ENCODE measurements around the gene MRM2. TPM values are rescaled to one million over a fixed set of nuclear protein-coding genes. Genes with fewer than 3 reads are reported as not detected.

Gene MRM2
- total RNA-seq, 2 experiments from 2014 or later = 3.6 to 3.7 TPM

DNA sequence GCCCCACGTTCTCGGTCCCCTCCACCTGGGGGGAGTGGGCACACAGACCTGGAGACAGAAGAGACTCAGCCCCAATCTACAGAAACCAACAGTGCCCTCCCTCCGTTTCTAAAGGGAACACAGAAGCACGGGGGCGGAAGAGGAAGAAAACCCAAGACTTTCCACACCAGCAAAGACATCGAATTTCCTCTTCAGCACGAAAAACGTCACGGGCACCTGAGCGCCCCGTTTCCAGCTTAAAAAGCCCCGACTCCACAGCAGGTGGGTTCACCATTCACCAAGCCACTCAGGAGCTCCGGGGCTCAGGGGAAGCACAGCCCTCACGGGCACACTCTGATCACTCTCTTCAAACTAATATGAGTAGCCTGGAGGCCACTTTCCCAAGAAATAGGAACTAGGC, 19.6 kb upstream of the MRM2 start:
- TF ChIP-seq, protein P1, sequence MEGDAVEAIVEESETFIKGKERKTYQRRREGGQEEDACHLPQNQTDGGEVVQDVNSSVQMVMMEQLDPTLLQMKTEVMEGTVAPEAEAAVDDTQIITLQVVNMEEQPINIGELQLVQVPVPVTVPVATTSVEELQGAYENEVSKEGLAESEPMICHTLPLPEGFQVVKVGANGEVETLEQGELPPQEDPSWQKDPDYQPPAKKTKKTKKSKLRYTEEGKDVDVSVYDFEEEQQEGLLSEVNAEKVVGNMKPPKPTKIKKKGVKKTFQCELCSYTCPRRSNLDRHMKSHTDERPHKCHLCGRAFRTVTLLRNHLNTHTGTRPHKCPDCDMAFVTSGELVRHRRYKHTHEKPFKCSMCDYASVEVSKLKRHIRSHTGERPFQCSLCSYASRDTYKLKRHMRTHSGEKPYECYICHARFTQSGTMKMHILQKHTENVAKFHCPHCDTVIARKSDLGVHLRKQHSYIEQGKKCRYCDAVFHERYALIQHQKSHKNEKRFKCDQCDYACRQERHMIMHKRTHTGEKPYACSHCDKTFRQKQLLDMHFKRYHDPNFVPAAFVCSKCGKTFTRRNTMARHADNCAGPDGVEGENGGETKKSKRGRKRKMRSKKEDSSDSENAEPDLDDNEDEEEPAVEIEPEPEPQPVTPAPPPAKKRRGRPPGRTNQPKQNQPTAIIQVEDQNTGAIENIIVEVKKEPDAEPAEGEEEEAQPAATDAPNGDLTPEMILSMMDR (IDR thresholded peaks at IDR 0.05) = no peak
- peak overlapping the region; percentile 90 for H3K27ac Mint-ChIP-seq
- no peaks in the 10 kb centered on the region for H3K9me3 ChIP-seq (ENCODE audit: control insufficient read depth in 1 of 2, insufficient read depth in 1 of 2, low read length in 2 of 2)
- no peaks in the 10 kb centered on the region for H3K9me3 Mint-ChIP-seq
- ATAC-seq (ENCODE audit: poor library complexity) (peak; percentile 72), DNase-seq (peak in 5 of 14 experiments; percentile 7 to 55 (median 41))
- peaks cover 12% of the 10 kb centered on the region for H3K4me1 ChIP-seq (ENCODE audit: insufficient read depth, low read length)
- H3K27me3 Mint-ChIP-seq = no peaks in the 10 kb centered on the region
- peak overlapping the region; percentile 48 for H3K4me3 Mint-ChIP-seq
- POLR2A ChIA-PET = interaction anchor here (0.6 to 1.4 kb wide), 4 partner anchors 20 to 92 kb away, joined by 3 to 7 read pairs (median 4); partner anchors contain the start of genes MAD1L1, MRM2 and NUDT1
- no peaks in the 10 kb centered on the region for H3K36me3 ChIP-seq (ENCODE audit: insufficient read depth, low read length)
- H3K4me3 ChIP-seq (ENCODE audit: low read length) = peak overlapping the region; percentile 34
- CTCF ChIA-PET = no interaction called here
- H3K36me3 Mint-ChIP-seq (ENCODE audit: low read depth) = peaks cover under 1% of the 10 kb centered on the region
- no peak overlapping the region for H3K27ac ChIP-seq (ENCODE audit: low read depth in 1 of 2, low read length in 2 of 2)
- no peaks in the 10 kb centered on the region for H3K27me3 ChIP-seq (ENCODE audit: control insufficient read depth in 1 of 2, insufficient read depth in 2 of 2, low read length in 2 of 2)
- H3K4me1 Mint-ChIP-seq (ENCODE audit: low read depth) = peaks cover 8% of the 10 kb centered on the region
- intact Hi-C loops (cut with DNase I, micrococcal nuclease) = no loop called here

GRCh38 chr7:2260820-2261219, 18.8 kb upstream of the MRM2 start:
- Mint-ChIP-seq H3K36me3 (ENCODE audit: low read depth) (peaks cover 4% of the 10 kb centered on the region), H3K9me3 (no peaks in the 10 kb centered on the region), H3K4me3 (no peak overlapping the region), H3K4me1 (ENCODE audit: low read depth) (peaks cover 8% of the 10 kb centered on the region), H3K27ac (no peak overlapping the region), H3K27me3 (no peaks in the 10 kb centered on the region)
- Histone ChIP-seq H3K36me3 (ENCODE audit: insufficient read depth, low read length) (no peaks in the 10 kb centered on the region), H3K9me3 (ENCODE audit: control insufficient read depth in 1 of 2, insufficient read depth in 1 of 2, low read length in 2 of 2) (no peaks in the 10 kb centered on the region), H3K27ac (ENCODE audit: low read depth in 1 of 2, low read length in 2 of 2) (no peak overlapping the region), H3K27me3 (ENCODE audit: control insufficient read depth in 1 of 2, insufficient read depth in 2 of 2, low read length in 2 of 2) (no peaks in the 10 kb centered on the region), H3K4me1 (ENCODE audit: insufficient read depth, low read length) (peaks cover 12% of the 10 kb centered on the region), H3K4me3 (ENCODE audit: low read length) (no peak overlapping the region)
- TF ChIP-seq, protein P1 (IDR thresholded peaks at IDR 0.05) = no peak
- no peak for DNase-seq
- POLR2A ChIA-PET = interaction anchor here (1.4 kb wide), 1 partner anchor 19 kb away, joined by 7 read pairs; the partner anchor contains the start of genes MRM2 and NUDT1
- no peak for ATAC-seq (ENCODE audit: poor library complexity)
- CTCF ChIA-PET = no interaction called here
- intact Hi-C loops (cut with DNase I, micrococcal nuclease) = no loop called here

DNA sequence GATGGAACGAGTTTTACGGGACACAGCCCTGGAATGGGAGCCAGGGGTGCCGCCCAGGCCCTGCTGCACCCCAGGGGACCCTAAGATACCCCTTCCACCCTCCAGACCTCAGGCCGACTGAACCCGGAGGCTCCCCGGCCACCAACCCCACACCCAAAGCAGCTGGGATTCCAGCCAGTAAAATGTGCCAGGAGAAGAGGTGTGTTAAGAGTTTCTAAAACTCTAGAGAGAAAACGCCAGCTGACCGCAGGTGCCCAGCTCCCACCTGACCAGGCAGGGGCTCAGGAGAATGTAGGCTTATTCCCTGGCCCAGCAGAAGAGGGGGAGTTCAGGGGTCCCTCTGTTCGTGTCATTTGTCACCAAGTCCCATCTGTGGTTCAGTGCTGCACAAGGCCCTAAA, 17.5 kb upstream of the MRM2 start:
- H3K4me1 ChIP-seq (ENCODE audit: insufficient read depth, low read length) = peaks cover 12% of the 10 kb centered on the region
- H3K27ac Mint-ChIP-seq = no peak overlapping the region
- ChIA-PET CTCF (no interaction called here), POLR2A (no interaction called here)
- ATAC-seq (ENCODE audit: poor library complexity) (no peak), DNase-seq (no peak)
- TF ChIP-seq, protein P1 (IDR thresholded peaks at IDR 0.05) = no peak
- no peak overlapping the region for H3K27ac ChIP-seq (ENCODE audit: low read depth in 1 of 2, low read length in 2 of 2)
- no peaks in the 10 kb centered on the region for H3K9me3 Mint-ChIP-seq
- intact Hi-C loops (cut with DNase I, micrococcal nuclease) = no loop called here
- H3K4me1 Mint-ChIP-seq (ENCODE audit: low read depth) = peaks cover 8% of the 10 kb centered on the region
- H3K4me3 Mint-ChIP-seq = no peak overlapping the region
- H3K27me3 ChIP-seq (ENCODE audit: control insufficient read depth in 1 of 2, insufficient read depth in 2 of 2, low read length in 2 of 2) = no peaks in the 10 kb centered on the region
- peaks cover 4% of the 10 kb centered on the region for H3K36me3 Mint-ChIP-seq (ENCODE audit: low read depth)
- no peaks in the 10 kb centered on the region for H3K36me3 ChIP-seq (ENCODE audit: insufficient read depth, low read length)
- no peak overlapping the region for H3K4me3 ChIP-seq (ENCODE audit: low read length)
- H3K9me3 ChIP-seq (ENCODE audit: control insufficient read depth in 1 of 2, insufficient read depth in 1 of 2, low read length in 2 of 2) = no peaks in the 10 kb centered on the region
- no peaks in the 10 kb centered on the region for H3K27me3 Mint-ChIP-seq

Data from CD4-positive, alpha-beta T cell (primary cell).